ENCODE results near the gene CDC26. TPM values are rescaled to one million over a fixed set of nuclear protein-coding genes. Genes with fewer than 3 reads are reported as not detected.

The CDC26 gene
- total and polyA plus RNA-seq, 7 donors: 33.8 to 74.5 (median 64.9) TPM

DNA sequence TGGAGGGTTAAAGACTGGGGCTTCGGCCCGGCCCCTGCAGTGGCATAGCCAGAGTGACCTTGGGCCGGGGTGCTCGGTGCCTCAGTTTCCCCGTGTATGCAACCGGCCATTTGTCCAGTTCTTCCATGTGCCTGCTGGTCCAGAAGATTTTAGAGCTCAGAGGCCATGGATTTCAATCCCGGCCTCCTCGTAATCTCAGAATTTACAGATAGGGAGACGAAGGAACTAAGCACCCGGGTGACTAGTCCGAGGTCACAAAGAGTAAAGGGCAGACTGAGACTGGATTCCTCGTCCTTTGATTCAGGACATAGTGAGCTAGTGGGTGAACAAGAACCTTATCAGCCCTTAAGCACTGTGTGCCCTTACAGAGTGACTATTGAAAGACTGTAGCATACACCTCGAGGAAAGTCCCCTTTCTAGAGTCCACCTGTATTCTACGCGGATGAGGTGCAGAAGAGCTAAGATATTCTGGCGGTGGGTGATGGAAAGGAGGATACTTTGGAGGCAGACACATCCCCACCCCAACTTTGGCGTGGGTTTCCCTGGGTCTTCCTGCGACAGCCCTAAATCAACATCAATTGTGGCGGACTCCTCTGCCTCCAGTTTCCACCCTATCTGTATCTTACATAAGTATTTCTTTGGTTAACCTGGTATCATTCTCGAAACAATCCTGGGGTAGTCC is 53.4 kb downstream of the CDC26 start:
- TF ChIP-seq POLR2A (IDR thresholded peaks at IDR 0.05) (no peak), POLR2AphosphoS5 (IDR thresholded peaks at IDR 0.05) (no peak), CTCF (IDR thresholded peaks at IDR 0.05) (no peak), EP300 (IDR thresholded peaks at IDR 0.05) (no peak)
- intact Hi-C loops (cut with DNase I): loop anchor here (1.0 to 5.0 kb wide), 3 partner anchors 53 to 190 kb away; partner anchors contain the start of genes C9orf43, CDC26, POLE3 and PRPF4
- Histone ChIP-seq H3K9me3 (no peaks in the 10 kb centered on the region), H3K4me1 (peaks cover 0 to 46% (median 28%) of the 10 kb centered on the region in 4 donors), H3K36me3 (no peaks in the 10 kb centered on the region), H3K27ac (peak overlapping the region; percentile 81 to 89 (median 87)), H3K4me3 (peak overlapping the region; percentile 61 to 76 (median 66)), H3K27me3 (no peaks in the 10 kb centered on the region)
- 3 to 16% methylated on average over 20 of the region's 20 CpGs for WGBS, 2 donors
- no peak for DNase-seq

DNA sequence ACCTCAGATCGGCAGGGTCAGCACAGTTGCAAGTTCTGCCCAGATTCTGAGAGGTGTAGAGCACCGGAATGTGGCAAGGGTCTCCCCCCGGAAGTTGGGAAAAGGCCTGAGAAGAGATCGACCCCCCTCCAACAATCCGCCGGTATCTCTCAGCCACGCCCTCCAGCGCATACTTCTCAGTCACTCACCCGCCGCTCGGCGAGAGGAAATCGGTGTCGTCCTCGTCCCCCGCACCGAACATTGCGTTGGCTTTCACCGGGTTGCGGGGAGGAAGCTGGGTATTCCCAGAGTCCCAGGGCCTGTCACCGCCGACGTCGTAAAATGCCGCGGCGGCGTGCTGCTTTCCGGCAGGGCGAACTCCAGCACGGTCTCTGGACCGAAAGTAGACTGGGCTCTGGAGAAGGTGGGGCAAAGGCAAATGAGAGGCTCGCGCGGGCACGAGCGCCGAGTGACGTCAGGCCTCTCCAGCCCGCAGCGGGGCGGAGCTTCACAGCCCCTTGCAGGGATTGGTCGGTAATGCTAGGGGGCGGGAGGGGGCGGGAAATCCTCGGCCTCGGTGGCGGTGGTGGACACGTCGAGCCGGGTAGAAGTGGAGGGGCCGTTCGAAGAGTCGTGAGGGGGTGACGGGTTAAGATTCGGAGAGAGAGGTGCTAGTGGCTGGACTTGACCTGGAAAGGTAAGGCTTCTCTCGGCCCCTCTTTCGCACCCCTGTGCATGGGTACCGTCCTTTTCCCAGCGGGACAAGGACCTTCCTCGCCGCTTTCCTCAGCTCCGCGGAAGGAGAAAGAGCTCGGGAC is 54.2 kb downstream of the CDC26 start, which contains the start of the genes FKBP15 and SLC31A1:
TSS of gene FKBP15 (minus strand) at position 275 of the 797 bp plus-strand sequence. CDS start at position 241, 34 bp downstream.
TSS of gene SLC31A1 (plus strand) at position 542 of the 797 bp plus-strand sequence. CDS start 34,605 bp downstream, outside the sequence.
- peaks cover 0 to 46% (median 28%) of the 10 kb centered on the region in 4 donors for H3K4me1 ChIP-seq

DNA sequence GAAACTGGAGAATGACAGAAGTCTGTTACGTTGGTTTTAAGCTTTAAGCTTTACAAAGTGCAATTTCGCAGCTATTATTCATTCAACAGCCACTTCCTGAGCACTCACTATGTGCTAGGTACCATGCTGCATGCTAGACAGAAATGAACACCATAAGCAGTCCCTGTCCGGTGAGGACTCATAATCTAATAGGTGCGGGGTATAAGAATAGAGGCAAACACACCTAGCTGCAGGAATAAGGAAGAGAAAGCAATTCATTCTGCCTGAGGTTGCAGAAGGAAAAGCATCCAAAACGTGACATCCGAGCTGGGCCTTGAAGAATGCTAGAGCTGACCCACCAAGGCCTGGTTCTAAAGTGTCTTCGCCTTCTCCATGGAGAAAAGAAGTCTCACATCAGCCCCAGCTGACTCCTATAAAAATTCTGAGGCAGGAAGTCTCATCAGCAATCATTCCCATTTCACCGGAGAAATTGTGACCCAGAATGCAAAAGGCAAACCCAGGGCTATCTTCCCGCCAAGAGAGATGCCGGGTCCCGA is 54.8 kb downstream of the CDC26 start:
- 1 to 7% methylated on average over 11 of the region's 11 CpGs for WGBS, 2 donors
- H3K9me3 ChIP-seq: no peaks in the 10 kb centered on the region
- H3K27ac ChIP-seq: peak overlapping the region; percentile 81 to 89 (median 87)
- intact Hi-C loops (cut with DNase I): loop anchor here (1.0 to 5.0 kb wide), 3 partner anchors 55 to 192 kb away; partner anchors contain the start of genes C9orf43, CDC26, POLE3 and PRPF4
- H3K36me3 ChIP-seq: no peaks in the 10 kb centered on the region
- TF ChIP-seq POLR2A (IDR thresholded peaks at IDR 0.05): no peak
- no peak for TF ChIP-seq POLR2AphosphoS5 (IDR thresholded peaks at IDR 0.05)
- TF ChIP-seq CTCF (IDR thresholded peaks at IDR 0.05): no peak
- TF ChIP-seq EP300 (IDR thresholded peaks at IDR 0.05): no peak
- peak overlapping the region; percentile 61 to 76 (median 66) for H3K4me3 ChIP-seq
- H3K27me3 ChIP-seq: no peaks in the 10 kb centered on the region
- no peak for DNase-seq
- H3K4me1 ChIP-seq: peaks cover 0 to 46% (median 28%) of the 10 kb centered on the region in 4 donors

More for the DNA sequence above, 54.2 kb downstream of the CDC26 start, which contains the start of the genes FKBP15 and SLC31A1:
- Histone ChIP-seq H3K27ac (peak within 1 kb of the TSS; percentile 81 to 89 (median 87)), H3K27me3 (no peaks in the 10 kb centered on the region), H3K4me3 (peak within 1 kb of the TSS; percentile 61 to 76 (median 66)), H3K9me3 (no peaks in the 10 kb centered on the region), H3K36me3 (no peaks in the 10 kb centered on the region)
- WGBS, 2 donors: 0% methylated on average over 65 of the region's 65 CpGs
- TF ChIP-seq EP300 (IDR thresholded peaks at IDR 0.05) (peak in 1 of 4 donors; percentile 53), POLR2A (IDR thresholded peaks at IDR 0.05) (peak; percentile 42 to 68), POLR2AphosphoS5 (IDR thresholded peaks at IDR 0.05) (peak; percentile 62 to 95 (median 76)), CTCF (IDR thresholded peaks at IDR 0.05) (no peak)
- intact Hi-C loops (cut with DNase I): loop anchor here (1.0 to 5.0 kb wide), 3 partner anchors 54 to 191 kb away; partner anchors contain the start of genes C9orf43, CDC26, POLE3 and PRPF4
- DNase-seq: peak; percentile 99

DNA sequence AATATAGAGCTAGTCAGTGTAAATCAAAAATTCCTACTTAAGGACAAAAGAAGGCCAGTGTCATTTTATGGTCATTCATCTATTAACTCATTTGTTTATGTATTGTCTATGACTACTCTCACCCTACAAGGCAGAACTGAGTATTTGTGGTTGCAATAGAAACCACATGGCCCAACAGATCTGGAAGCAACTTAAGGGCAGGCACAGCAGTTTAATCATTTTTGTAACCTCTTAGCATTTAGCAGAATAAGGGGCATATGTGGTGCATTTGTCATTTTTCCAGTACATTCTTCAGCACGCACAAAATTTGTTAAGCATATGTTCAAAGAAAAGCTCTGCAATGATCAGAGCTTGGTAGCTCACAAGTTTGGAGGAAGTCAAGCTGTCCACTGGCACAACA is 55.4 kb downstream of the CDC26 start:
- intact Hi-C loops (cut with DNase I): loop anchor here (5.0 kb wide), 2 partner anchors 68 to 192 kb away; partner anchors contain the start of genes C9orf43, POLE3 and SLC31A2
- 28 to 38% methylated on average over 1 of the region's 1 CpG for WGBS, 2 donors
- peak overlapping the region in 2 of 4 donors; percentile 11 to 86 for H3K27ac ChIP-seq

More for the DNA sequence above, 55.4 kb downstream of the CDC26 start:
- Histone ChIP-seq H3K9me3 (no peaks in the 10 kb centered on the region), H3K4me3 (peak overlapping the region; percentile 61 to 76 (median 66)), H3K27me3 (no peaks in the 10 kb centered on the region), H3K4me1 (peaks cover 0 to 46% (median 28%) of the 10 kb centered on the region in 4 donors), H3K36me3 (no peaks in the 10 kb centered on the region)
- DNase-seq: no peak
- TF ChIP-seq POLR2A (IDR thresholded peaks at IDR 0.05) (no peak), EP300 (IDR thresholded peaks at IDR 0.05) (no peak), POLR2AphosphoS5 (IDR thresholded peaks at IDR 0.05) (no peak), CTCF (IDR thresholded peaks at IDR 0.05) (no peak)
